Heart left ventricle (tissue), 13 donors: ENCODE data around the gene MCC.

Experiments used
- CTCF ChIP-seq, 12 donors: fragments of 200-600 bp; sonication (generic) in 4 of 12; IDR thresholded peaks; one replicate each; pipeline versions ENCODE4 v1.5.0 to v1.8.0; 2018 to 2022; ENCODE audit warnings: antibody characterized with exemption in 12 of 12, mild to moderate bottlenecking in 5 of 12
- POLR2A ChIP-seq, 2 donors: fragments of 450-650 bp; IDR thresholded peaks; one replicate each; pipeline ENCODE4 v1.6.1; 2017; ENCODE audit warnings: antibody characterized with exemption in 2 of 2, mild to moderate bottlenecking in 2 of 2, moderate library complexity in 2 of 2
- donor health status: ischemic (EF 13 %, LVEDD 7.1; RV severe dilation, severe dysfunction).
- donor health status: DM: no; HTN: yes; CAD: no.
- donor health status: DM: no; HTN: no; CAD: no.
- donor health status: ischemic (EF 25% LVEDD 6.9; RV normal size, moderate dysfunction).
- donor health status: ischemic (EF 25% LVEDD 5.7; RV mildly dilated, moderate dysfunction).
- donor health status: ischemic (EF 35%, LVEDD 5.7; RV mildly dilated, moderate dysfunction).
- donor health status: nonischemic (EF 11% LVEDD 7.7; RV severe dilation, severe dysfunction).
- donor health status: DM: yes; HTN: yes; CAD: no.
- donor health status: PGD.
- donor health status: ischemic (EF 29% LVEDD 5.4; RV normal size, mild dysfunction).
- donor health status: nonischemic (EF 23%, LVEDD 6.1; RV moderate dilation, normal function).

DNA sequence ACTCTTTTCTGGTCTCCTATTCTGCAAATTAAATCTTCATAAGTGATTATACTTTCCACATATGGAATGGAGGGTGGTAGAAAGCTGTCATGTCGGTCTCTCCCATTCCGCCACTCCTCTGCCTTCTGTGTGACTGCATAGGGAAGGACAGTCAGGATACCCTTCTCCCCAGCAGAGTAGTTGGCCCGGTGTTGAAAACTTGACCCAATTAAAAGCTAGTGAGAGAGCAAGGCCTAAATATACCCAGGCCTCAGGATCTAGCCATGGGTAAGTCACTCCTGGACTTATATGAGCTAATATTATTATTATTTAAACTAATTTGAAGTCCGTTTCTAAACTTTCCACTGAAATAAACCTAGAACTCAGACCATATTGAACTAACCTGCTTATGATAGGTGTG, 248.2 kb downstream of the MCC start:
- TF ChIP-seq CTCF (IDR thresholded peaks at IDR 0.05) = no peak
- TF ChIP-seq POLR2A (IDR thresholded peaks at IDR 0.05) = no peak
